Activated CD8-positive, alpha-beta memory T cell treated with anti-CD3 and anti-CD28 coated beads for 1 hour (primary cell): Measurements from ENCODE around the gene USB1.
"Not testable (repeated sequence)": the region's sequence is repeated elsewhere in the genome, so short reads cannot be mapped to it uniquely, and the experiment has no call there.

Source experiments
- DNase-seq, 2 donors: peaks; one replicate each; pipeline ENCODE4 v3.0.0-alpha.2; 2020; ENCODE audit warnings: low read depth in 1 of 2; ENCODE audit errors: extremely low read depth in 1 of 2

USB1 gene

DNA sequence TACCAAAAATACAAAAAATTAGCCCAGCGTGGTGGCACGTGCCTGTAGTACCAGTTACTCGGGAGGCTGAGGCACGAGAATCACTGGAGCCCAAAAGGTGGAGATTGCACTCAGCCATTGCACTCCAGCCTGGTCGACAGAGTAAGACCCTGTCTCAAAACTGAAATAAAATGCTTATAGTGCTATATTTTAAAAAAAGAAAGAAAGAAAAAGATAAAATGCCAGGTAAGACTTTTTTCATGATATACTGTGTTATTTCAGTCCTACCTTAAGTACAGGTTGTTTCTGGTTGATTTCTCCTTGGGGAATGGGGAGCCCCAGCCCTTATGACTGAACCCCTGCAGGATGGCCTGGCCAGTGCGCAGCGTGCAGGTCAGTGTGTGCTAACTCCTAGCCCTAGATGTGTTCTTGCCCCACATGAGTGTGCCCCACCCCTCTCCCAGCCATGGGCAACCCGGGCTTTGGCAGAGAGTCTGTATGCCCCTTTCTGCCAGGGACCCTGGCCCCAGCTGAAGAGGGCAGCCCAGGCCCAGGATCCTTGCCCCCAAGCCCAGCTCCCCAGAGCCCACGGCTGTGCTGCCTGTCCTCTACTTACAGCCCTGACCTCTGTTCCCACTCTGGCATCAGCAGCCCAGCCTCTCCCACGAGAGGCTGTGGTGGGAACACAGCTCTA, 31.6 kb upstream of the USB1 start:
- no peak for DNase-seq

- DNase-seq = no peak
Observed at GRCh38 chr16:57970319-57970718, 30.9 kb upstream of the USB1 start.

- DNase-seq = no peak
Observed at GRCh38 chr16:57970970-57971369, 30.2 kb upstream of the USB1 start, which contains the start of gene CNGB1. TSS of gene CNGB1 (minus strand) at chr16:57971128. CDS start at chr16:57967286, 3,842 bp downstream.

GRCh38 chr16:57971848-57972247, 29.4 kb upstream of the USB1 start:
- DNase-seq = no peak

GRCh38 chr16:57972306-57972705, 28.9 kb upstream of the USB1 start:
- DNase-seq = no peak

DNA sequence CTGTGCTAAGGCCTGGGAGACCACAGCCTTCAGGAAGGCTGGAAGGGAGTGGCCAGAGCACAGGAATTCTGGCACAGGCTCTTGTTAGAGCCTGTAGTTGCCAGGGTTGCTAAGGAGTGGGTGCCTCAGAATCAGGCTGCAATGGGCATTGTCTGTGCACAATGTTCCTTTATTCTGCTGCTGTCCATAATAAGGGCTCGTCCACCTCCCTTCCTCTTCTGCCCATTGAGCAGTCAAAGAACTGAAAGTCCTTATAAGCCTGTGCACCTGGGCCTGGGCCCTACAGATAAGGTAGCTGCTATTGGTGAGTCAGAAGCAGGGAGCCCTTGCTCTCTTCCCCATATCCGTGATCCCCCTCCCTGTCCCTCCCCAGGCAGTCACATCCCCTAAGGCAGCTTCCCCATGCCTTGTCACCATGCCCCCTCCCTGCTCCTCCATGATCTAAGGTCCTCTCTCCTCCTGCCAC, 24.8 kb upstream of the USB1 start:
- DNase-seq = no peak

GRCh38 chr16:57977418-57978069, 23.7 kb upstream of the USB1 start:
- no peak for DNase-seq

- not testable (repeated sequence) for DNase-seq
Observed at GRCh38 chr16:57978070-57978465, 23.1 kb upstream of the USB1 start.

DNA sequence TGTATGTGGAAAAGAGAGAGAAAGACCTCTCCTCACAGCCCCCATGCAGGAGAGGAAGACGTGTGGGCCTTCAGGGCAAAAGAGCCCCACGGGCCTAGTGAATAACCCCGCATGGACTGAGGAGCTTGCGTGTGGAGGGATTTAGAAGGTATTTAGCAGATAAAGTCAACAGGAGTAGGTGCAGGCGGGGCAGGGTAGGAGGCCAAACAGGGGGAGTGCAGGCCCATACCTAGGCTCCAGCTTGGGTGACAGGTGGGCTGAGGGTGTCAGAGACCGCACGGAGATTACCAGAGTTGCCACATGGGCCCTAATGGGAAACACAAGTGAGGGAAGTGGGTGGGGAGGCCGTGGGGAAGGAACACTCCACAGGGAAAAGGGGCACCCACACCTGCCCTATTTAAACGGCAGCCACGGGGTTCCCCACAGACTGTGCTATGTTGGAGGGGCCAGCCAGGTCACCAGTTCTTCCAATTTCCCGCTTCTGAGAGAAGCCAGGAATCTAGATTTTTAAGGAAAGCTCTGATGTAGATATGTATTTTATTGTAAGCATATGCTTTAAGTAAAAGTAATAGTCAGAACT, 22.1 kb upstream of the USB1 start:
- DNase-seq = no peak

GRCh38 chr16:57981636-57982035, 19.6 kb upstream of the USB1 start:
- DNase-seq = no peak

DNA sequence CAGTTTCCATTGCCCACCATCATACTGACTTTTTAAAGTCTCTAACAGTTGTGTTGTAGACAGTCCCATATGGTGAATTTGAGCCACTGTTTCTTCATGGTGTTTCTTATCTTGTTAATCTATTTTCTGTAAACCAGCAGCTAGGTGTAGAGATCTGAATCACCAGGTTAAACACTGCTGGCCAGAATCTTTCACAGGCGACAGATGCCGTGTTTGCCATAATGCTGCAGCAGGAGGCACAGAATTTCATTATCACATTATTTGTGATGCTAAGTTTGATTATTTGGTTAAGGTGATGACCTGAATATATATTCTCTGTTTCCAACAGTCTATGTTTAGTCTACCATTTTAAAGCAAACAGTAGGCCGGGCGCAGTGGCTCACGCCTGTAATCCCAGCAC, 18.8 kb upstream of the USB1 start:
- DNase-seq = no peak

GRCh38 chr16:57984443-57985203, 16.6 kb upstream of the USB1 start:
- peak; percentile 80 to 85 for DNase-seq

DNA sequence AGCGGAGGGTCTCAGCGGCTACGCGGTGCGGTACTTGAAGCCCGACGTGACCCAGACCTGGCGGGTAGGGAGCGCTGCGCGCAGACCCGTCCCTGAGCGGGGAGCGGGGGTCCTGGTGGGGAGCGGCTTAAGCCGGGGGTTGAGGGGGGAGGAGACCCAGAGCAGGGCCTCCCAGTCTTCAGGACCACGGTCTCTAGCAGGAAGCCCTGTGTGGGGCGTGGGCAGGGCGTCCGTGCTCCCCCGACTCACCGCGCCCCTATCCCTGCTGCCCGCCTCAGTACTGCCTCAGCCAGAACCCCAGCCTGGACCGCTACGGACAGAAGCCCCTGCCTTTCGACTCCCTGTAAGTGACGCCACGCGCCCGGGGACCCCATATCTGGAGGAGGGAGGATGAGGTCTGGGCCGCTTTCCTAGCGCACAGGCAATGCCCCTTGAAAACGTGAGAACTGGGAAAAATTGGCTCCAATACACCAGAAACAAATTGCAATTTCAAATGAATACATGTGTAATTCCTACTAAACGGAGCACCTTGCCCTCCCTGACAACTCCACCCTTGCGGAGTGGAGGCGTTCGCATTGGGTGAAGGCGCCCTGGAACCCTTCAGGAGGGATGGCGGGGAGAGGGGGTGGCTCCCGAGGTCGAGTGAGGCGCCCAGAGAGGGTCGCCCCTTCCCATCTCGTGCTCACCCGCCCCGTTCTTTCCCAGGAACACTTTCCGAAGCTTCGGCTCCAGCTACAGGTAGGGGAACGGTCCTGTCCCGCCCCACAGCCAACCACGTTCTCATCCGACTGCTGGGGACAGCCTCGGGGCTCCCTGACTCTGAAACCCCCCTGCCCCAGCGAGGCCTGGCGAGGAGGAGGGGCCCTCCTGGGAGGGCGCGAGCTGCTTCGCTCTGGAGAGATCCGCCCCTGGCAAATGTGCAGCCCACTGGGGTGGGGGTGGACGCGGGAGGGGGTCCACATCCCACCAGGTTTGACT, 15.7 kb upstream of the USB1 start:
- DNase-seq = peak in 1 of 2 donors; percentile 8

DNA sequence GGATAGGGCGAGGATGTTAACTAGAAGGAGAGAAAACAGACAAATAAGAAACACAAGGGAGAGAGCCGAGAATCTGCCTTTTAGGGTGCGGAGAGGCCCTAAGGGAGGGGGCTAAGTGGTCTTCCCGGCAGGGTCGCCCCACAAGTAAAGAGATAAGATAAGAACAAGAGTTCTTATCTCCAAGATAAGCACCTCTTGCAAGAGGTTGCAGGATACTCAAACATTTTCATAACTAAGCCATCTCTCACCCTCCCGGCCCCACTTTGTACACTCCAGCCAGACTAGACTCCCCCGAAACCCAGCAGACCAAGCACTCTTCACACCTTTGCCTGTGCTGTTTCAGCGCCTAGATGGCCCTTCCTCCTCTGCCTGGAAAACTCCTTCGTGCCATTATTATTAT, 15.0 kb upstream of the USB1 start:
- DNase-seq = no peak

- no peak for DNase-seq
Observed at GRCh38 chr16:57987441-57988177, 13.6 kb upstream of the USB1 start.

GRCh38 chr16:57988929-57989328, 12.3 kb upstream of the USB1 start:
- no peak for DNase-seq

- DNase-seq = no peak
Observed at GRCh38 chr16:57991551-57992059, 9.6 kb upstream of the USB1 start.

DNA sequence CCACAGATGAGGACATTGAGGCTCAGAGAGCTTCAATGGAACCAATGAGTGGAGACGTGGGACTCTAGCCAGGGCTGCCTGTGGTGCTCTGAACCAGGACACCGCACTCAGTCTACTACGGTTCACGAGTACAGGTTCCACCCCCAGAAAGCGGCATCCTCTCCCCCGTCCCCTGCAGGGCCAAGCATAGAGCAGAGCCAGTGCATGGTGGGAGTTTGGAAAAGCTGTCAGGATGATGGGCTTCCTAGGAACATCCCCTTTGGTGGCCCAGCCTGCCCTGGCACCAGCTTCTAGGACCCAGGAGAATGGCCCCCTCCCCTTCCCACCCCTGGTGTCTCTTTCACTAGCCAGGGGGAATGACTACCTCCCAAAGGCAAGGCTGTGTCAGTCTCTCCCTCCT, 9.1 kb upstream of the USB1 start:
- DNase-seq = no peak

DNA sequence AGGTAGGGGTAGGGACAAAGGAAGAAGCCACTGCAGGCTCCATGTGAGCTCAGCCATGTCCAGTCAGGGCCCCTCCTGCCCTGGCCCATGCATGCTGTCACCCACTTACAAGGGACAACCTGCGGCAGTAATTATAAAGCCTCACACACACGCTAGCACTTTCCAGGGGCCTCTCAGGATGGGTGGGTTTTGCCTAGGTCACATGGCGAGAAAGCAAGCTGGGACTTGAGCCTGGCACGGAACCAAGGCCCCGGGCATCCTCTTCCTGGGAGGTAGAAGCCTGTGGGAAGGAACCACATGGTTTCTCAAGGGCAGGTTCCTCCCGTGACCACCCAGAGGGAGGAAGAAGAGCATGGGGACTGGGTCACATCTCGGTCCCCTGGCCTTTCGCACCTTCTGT, 7.8 kb upstream of the USB1 start:
- no peak for DNase-seq
